HEK293 (cell line): ENCODE data around the gene ZNF771.

ENCODE experiments used
- CTCF ChIA-PET: fragments of 350-600 bp; formaldehyde crosslinking; extraction: SDS; loops from one replicate; lab custom pipeline; 2021; ENCODE audit warnings: antibody characterized with exemption; lab: Yijun Ruan, JAX
- POLR2A ChIA-PET: fragments of 300-600 bp; formaldehyde crosslinking; extraction: SDS; loops from one replicate; lab custom pipeline; 2020; ENCODE audit warnings: antibody characterized with exemption, inconsistent platforms; lab: Yijun Ruan, JAX
- H3K27ac ChIP-seq: fragments of 200-500 bp; sonication (Bioruptor generic); 2 replicates; pipeline ENCODE4 v1.5.1; 2014; ENCODE audit warnings: low read depth, low read length, control low read depth, inconsistent platforms; ENCODE audit errors: extremely low read depth
- H3K36me3 ChIP-seq, 2 experiments: fragments of 200-500 bp in 1 of 2; sonication (Bioruptor generic) in 1 of 2; 1 replicate in 1 of 2; 2 replicates in 1 of 2; pipeline ENCODE4 v1.5.1; 2014 to 2017; ENCODE audit warnings: inconsistent platforms in 2 of 2, low read length in 2 of 2; ENCODE audit not compliant: control insufficient read depth in 2 of 2, insufficient read depth in 1 of 2
- H3K4me1 ChIP-seq: fragments of 200-500 bp; sonication (Bioruptor generic); 2 replicates; pipeline ENCODE4 v1.5.1; 2014; ENCODE audit warnings: mild to moderate bottlenecking, low read length, inconsistent platforms; ENCODE audit not compliant: control insufficient read depth, insufficient read depth
- H3K4me3 ChIP-seq: 2 replicates; pipeline ENCODE4 v1.5.1; 2011; ENCODE audit warnings: low read depth, mild to moderate bottlenecking, control low read depth, low read length, moderate library complexity
- H3K9me3 ChIP-seq: fragments of 200-500 bp; sonication (Bioruptor generic); 2 replicates; pipeline ENCODE4 v1.5.1; 2014; ENCODE audit warnings: low read depth, low read length, inconsistent platforms; ENCODE audit not compliant: control insufficient read depth, insufficient read depth
- BCL11B ChIP-seq: fragments of 450-650 bp; formaldehyde crosslinking; IDR thresholded peaks from 2 replicates; pipeline ENCODE4 v1.5.1; 2016; ENCODE audit warnings: low read depth, missing biosample characterization, missing genetic modification characterization
- CTCF ChIP-seq: fragments of 450-650 bp; formaldehyde crosslinking; IDR thresholded peaks from 2 replicates; pipeline ENCODE4 v1.5.1; 2016; ENCODE audit warnings: missing biosample characterization, missing genetic modification characterization
- EGR2 ChIP-seq: fragments of 450-650 bp; formaldehyde crosslinking; IDR thresholded peaks from 2 replicates; pipeline ENCODE4 v1.5.1; 2016; ENCODE audit warnings: low read depth, missing biosample characterization, missing genetic modification characterization
- KLF10 ChIP-seq: fragments of 450-650 bp; IDR thresholded peaks from 2 replicates; pipeline ENCODE4 v1.5.1; 2018; ENCODE audit warnings: missing biosample characterization, mild to moderate bottlenecking, missing genetic modification characterization
- KLF7 ChIP-seq: fragments of 450-650 bp; formaldehyde crosslinking; IDR thresholded peaks from 2 replicates; pipeline ENCODE4 v1.5.1; 2016; ENCODE audit warnings: missing biosample characterization, missing genetic modification characterization, borderline replicate concordance
- MEIS1 ChIP-seq: sonication (generic); formaldehyde crosslinking; IDR thresholded peaks from 2 replicates; pipeline ENCODE4 v1.8.1; 2022; ENCODE audit warnings: missing genetic modification reagents, mild to moderate bottlenecking, borderline replicate concordance
- OVOL3 ChIP-seq: fragments of 450-650 bp; formaldehyde crosslinking; IDR thresholded peaks from 2 replicates; pipeline ENCODE4 v1.5.1; 2016; ENCODE audit warnings: missing biosample characterization, missing genetic modification characterization
- PRDM1 ChIP-seq: fragments of 450-650 bp; formaldehyde crosslinking; IDR thresholded peaks from 2 replicates; pipeline ENCODE4; 2016; ENCODE audit warnings: missing biosample characterization, missing genetic modification characterization
- PRDM6 ChIP-seq: fragments of 450-650 bp; formaldehyde crosslinking; IDR thresholded peaks from 2 replicates; pipeline ENCODE4 v1.5.1; 2017; ENCODE audit warnings: missing biosample characterization, missing genetic modification characterization
- RBAK ChIP-seq: fragments of 450-650 bp; formaldehyde crosslinking; IDR thresholded peaks from 2 replicates; pipeline ENCODE4 v1.5.1; 2016; ENCODE audit warnings: missing biosample characterization, missing genetic modification characterization
- SALL2 ChIP-seq: fragments of 450-650 bp; formaldehyde crosslinking; IDR thresholded peaks from 2 replicates; pipeline ENCODE4 v1.5.0; 2017; ENCODE audit warnings: missing biosample characterization, mild to moderate bottlenecking, missing genetic modification characterization, borderline replicate concordance
- SCRT1 ChIP-seq: fragments of 450-650 bp; formaldehyde crosslinking; IDR thresholded peaks from 2 replicates; pipeline ENCODE4 v1.5.1; 2016; ENCODE audit warnings: missing biosample characterization, missing genetic modification characterization, borderline replicate concordance
- SETDB1 ChIP-seq: IDR thresholded peaks from one replicate; pipeline ENCODE4 v1.6.1; 2017; ENCODE audit warnings: mild to moderate bottlenecking, low read length, moderate library complexity, mixed read lengths; ENCODE audit not compliant: insufficient read length
- SP2 ChIP-seq: fragments of 450-650 bp; formaldehyde crosslinking; IDR thresholded peaks from 2 replicates; pipeline ENCODE4 v1.5.1; 2016; ENCODE audit warnings: missing biosample characterization, missing genetic modification characterization
- SP7 ChIP-seq: fragments of 450-650 bp; formaldehyde crosslinking; IDR thresholded peaks from 2 replicates; pipeline ENCODE4 v1.5.1; 2016; ENCODE audit warnings: missing biosample characterization, missing genetic modification characterization
- TCF7L2 ChIP-seq: IDR thresholded peaks from 2 replicates; pipeline ENCODE4 v1.6.1; 2011; ENCODE audit warnings: low read depth, mild to moderate bottlenecking, inconsistent platforms, low read length, moderate library complexity, borderline replicate concordance
- ZBTB1 ChIP-seq: fragments of 450-650 bp; formaldehyde crosslinking; IDR thresholded peaks from 2 replicates; pipeline ENCODE4 v1.5.1; 2016; ENCODE audit warnings: missing biosample characterization, missing genetic modification characterization
- ZBTB17 ChIP-seq: fragments of 450-650 bp; formaldehyde crosslinking; IDR thresholded peaks from 2 replicates; pipeline ENCODE4 v1.5.1; 2016; ENCODE audit warnings: missing biosample characterization, missing genetic modification characterization
- ZBTB26 ChIP-seq: fragments of 450-650 bp; formaldehyde crosslinking; optimal IDR thresholded peaks from 2 replicates; pipeline ENCODE3; 2016; ENCODE audit warnings: missing biosample characterization, mild to moderate bottlenecking, missing genetic modification characterization
- ZFP41 ChIP-seq: fragments of 450-650 bp; formaldehyde crosslinking; IDR thresholded peaks from 2 replicates; pipeline ENCODE4 v1.5.1; 2016; ENCODE audit warnings: missing biosample characterization, missing genetic modification characterization, borderline replicate concordance
- ZNF138 ChIP-seq: fragments of 450-650 bp; formaldehyde crosslinking; IDR thresholded peaks from 2 replicates; pipeline ENCODE4 v1.5.1; 2016; ENCODE audit warnings: missing biosample characterization, missing genetic modification characterization, borderline replicate concordance
- ZNF169 ChIP-seq: fragments of 450-650 bp; formaldehyde crosslinking; IDR thresholded peaks from 2 replicates; pipeline ENCODE4 v1.5.1; 2016; ENCODE audit warnings: missing biosample characterization, missing genetic modification characterization
- ZNF211 ChIP-seq: fragments of 450-650 bp; formaldehyde crosslinking; IDR thresholded peaks from 2 replicates; pipeline ENCODE4 v1.5.1; 2016; ENCODE audit warnings: low read depth, missing biosample characterization, missing genetic modification characterization
- ZNF23 ChIP-seq: fragments of 450-650 bp; formaldehyde crosslinking; IDR thresholded peaks from 2 replicates; pipeline ENCODE4 v1.5.1; 2016; ENCODE audit warnings: missing biosample characterization, missing genetic modification characterization, borderline replicate concordance
- ZNF239 ChIP-seq: fragments of 450-650 bp; formaldehyde crosslinking; IDR thresholded peaks from 2 replicates; pipeline ENCODE4 v1.5.1; 2016; ENCODE audit warnings: missing biosample characterization, missing genetic modification characterization
- ZNF302 ChIP-seq: fragments of 450-650 bp; formaldehyde crosslinking; IDR thresholded peaks from 2 replicates; pipeline ENCODE4 v1.5.1; 2016; ENCODE audit warnings: missing biosample characterization, missing genetic modification characterization, low read depth
- ZNF335 ChIP-seq: fragments of 450-650 bp; formaldehyde crosslinking; conservative IDR thresholded peaks from 2 replicates; pipeline ENCODE4 v1.5.1; 2016; ENCODE audit warnings: missing biosample characterization, missing genetic modification characterization
- ZNF544 ChIP-seq: fragments of 450-650 bp; formaldehyde crosslinking; IDR thresholded peaks from 2 replicates; pipeline ENCODE4 v1.5.0; 2017; ENCODE audit warnings: missing biosample characterization, missing genetic modification characterization
- ZNF561 ChIP-seq: fragments of 450-650 bp; IDR thresholded peaks from 2 replicates; pipeline ENCODE4 v1.5.1; 2018; ENCODE audit warnings: missing biosample characterization, missing genetic modification characterization, borderline replicate concordance
- ZNF585B ChIP-seq: fragments of 450-650 bp; formaldehyde crosslinking; IDR thresholded peaks from 2 replicates; pipeline ENCODE4 v1.5.1; 2016; ENCODE audit warnings: missing biosample characterization, missing genetic modification characterization
- ZNF626 ChIP-seq: fragments of 450-650 bp; sonication (Bioruptor Pico); formaldehyde crosslinking; IDR thresholded peaks from 2 replicates; pipeline ENCODE4 v1.5.1; 2018; ENCODE audit warnings: missing biosample characterization, missing genetic modification characterization, inconsistent platforms
- ZNF843 ChIP-seq: fragments of 450-650 bp; formaldehyde crosslinking; IDR thresholded peaks from 2 replicates; pipeline ENCODE4 v1.5.1; 2016; ENCODE audit warnings: missing biosample characterization, missing genetic modification characterization
- ZSCAN23 ChIP-seq: fragments of 450-650 bp; formaldehyde crosslinking; IDR thresholded peaks from 2 replicates; pipeline ENCODE4 v1.5.1; 2016; ENCODE audit warnings: missing biosample characterization, missing genetic modification characterization

ZNF771 gene

GRCh38 chr16:30378236-30379157 is 28.9 kb upstream of the ZNF771 start (continued):
- TF ChIP-seq ZNF302 (tag by site-specific recombination): no peak
- no peak for TF ChIP-seq ZNF544 (tag by site-specific recombination)
- no peak for TF ChIP-seq SETDB1
- no peak for TF ChIP-seq PRDM6 (tag by site-specific recombination)
- TF ChIP-seq ZNF335 (tag by site-specific recombination): peak; percentile 98
- no peak for TF ChIP-seq ZNF138 (tag by site-specific recombination)
- no peak for TF ChIP-seq ZNF585B (tag by site-specific recombination)
- TF ChIP-seq OVOL3 (tag by site-specific recombination): peak; percentile 78; the same call in 1 of the 2 replicates
- peak; percentile 90 for TF ChIP-seq SP7 (tag by site-specific recombination)
- TF ChIP-seq ZNF843 (tag by site-specific recombination): peak; percentile 83
- peak; percentile 87; the same call in 1 of the 2 replicates for TF ChIP-seq KLF7 (tag by site-specific recombination)
- TF ChIP-seq ZNF169 (tag by site-specific recombination): peak; percentile 27; the same call in 1 of the 2 replicates
- TF ChIP-seq ZNF561 (tag by site-specific recombination): no peak; the same call in 1 of the 2 replicates
- TF ChIP-seq SALL2 (tag by site-specific recombination): no peak
- TF ChIP-seq PRDM1 (tag by site-specific recombination): peak; percentile 39; the same call in 1 of the 2 replicates
- peak; percentile 93 for TF ChIP-seq KLF10
- no peak for TF ChIP-seq ZNF626 (tag by site-specific recombination)
- TF ChIP-seq MEIS1 (CRISPR knock-in tag): no peak
- peak; percentile 97 for TF ChIP-seq SP2 (tag by site-specific recombination)
- no peak for TF ChIP-seq ZFP41 (tag by site-specific recombination)
- no peak for TF ChIP-seq SCRT1 (tag by site-specific recombination)
- TF ChIP-seq BCL11B (tag by site-specific recombination): no peak
- TF ChIP-seq, all 188 proteins: peak for 62

GRCh38 chr16:30379158-30379783 is 28.1 kb upstream of the ZNF771 start:
- H3K4me1 ChIP-seq: no peaks in the 10 kb centered on the region
- ChIA-PET POLR2A (interaction anchor here (1.2 to 5.0 kb wide), 5 partner anchors 8 to 406 kb away, joined by 3 to 30 read pairs (median 12); partner anchors contain the start of genes TAOK2, TBC1D10B, ZNF48 and ZNF771), CTCF (interaction anchor here (0.6 to 1.5 kb wide), 4 partner anchors 10 to 337 kb away, joined by 3 to 5 read pairs (median 4); no protein-coding TSS in a partner anchor)
- no peaks in the 10 kb centered on the region for H3K9me3 ChIP-seq
- peak overlapping the region; percentile 78 for H3K4me3 ChIP-seq
- H3K27ac ChIP-seq: peak overlapping the region; percentile 48; the same call in 1 of the 2 replicates
- peaks cover 0 to 8% of the 10 kb centered on the region in 2 experiments; a peak in 1 of 3 replicates for H3K36me3 ChIP-seq
- TF ChIP-seq CTCF (tag by site-specific recombination) (peak; percentile 6; the same call in 1 of the 2 replicates), ZBTB17 (tag by site-specific recombination) (no peak), ZNF211 (tag by site-specific recombination) (no peak), RBAK (tag by site-specific recombination) (no peak), TCF7L2 (no peak), ZNF239 (tag by site-specific recombination) (no peak), EGR2 (no peak), ZBTB1 (tag by site-specific recombination) (no peak), ZSCAN23 (tag by site-specific recombination) (no peak), ZNF23 (no peak), ZBTB26 (tag by site-specific recombination) (no peak)
